ENCODE data around the gene ANKRD44. TPM values are rescaled to one million over a fixed set of nuclear protein-coding genes. Genes with fewer than 3 reads are reported as not detected.

Gene ANKRD44
- total RNA-seq, 1 donor from 2014 or later: 8.1 TPM

GRCh38 chr2:196980473-196980872 lies 330.1 kb downstream of the ANKRD44 start:
- Mint-ChIP-seq H3K27me3 (ENCODE audit: unreplicated experiment) (no peaks in the 10 kb centered on the region), H3K4me3 (ENCODE audit: unreplicated experiment) (no peak overlapping the region), H3K4me1 (ENCODE audit: unreplicated experiment) (no peaks in the 10 kb centered on the region), H3K9me3 (ENCODE audit: unreplicated experiment) (no peaks in the 10 kb centered on the region), H3K27ac (ENCODE audit: unreplicated experiment) (no peak overlapping the region), H3K36me3 (ENCODE audit: low read depth, unreplicated experiment) (no peaks in the 10 kb centered on the region)
- TF ChIP-seq CTCF (IDR thresholded peaks at IDR 0.05; ENCODE audit: unreplicated experiment): no peak
- DNase-seq (ENCODE audit: low spot score): no peak

GRCh38 chr2:196980001-196980400 lies 330.6 kb downstream of the ANKRD44 start:
- H3K27me3 Mint-ChIP-seq (ENCODE audit: unreplicated experiment): no peaks in the 10 kb centered on the region
- H3K4me3 Mint-ChIP-seq (ENCODE audit: unreplicated experiment): no peak overlapping the region
- H3K36me3 Mint-ChIP-seq (ENCODE audit: low read depth, unreplicated experiment): no peaks in the 10 kb centered on the region
- TF ChIP-seq CTCF (IDR thresholded peaks at IDR 0.05; ENCODE audit: unreplicated experiment): no peak
- H3K4me1 Mint-ChIP-seq (ENCODE audit: unreplicated experiment): no peaks in the 10 kb centered on the region
- H3K27ac Mint-ChIP-seq (ENCODE audit: unreplicated experiment): no peak overlapping the region
- no peaks in the 10 kb centered on the region for H3K9me3 Mint-ChIP-seq (ENCODE audit: unreplicated experiment)
- DNase-seq (ENCODE audit: low spot score): no peak

GRCh38 chr2:196977507-196977906 lies 333.1 kb downstream of the ANKRD44 start:
- H3K36me3 Mint-ChIP-seq (ENCODE audit: low read depth, unreplicated experiment): no peaks in the 10 kb centered on the region
- DNase-seq (ENCODE audit: low spot score): no peak
- H3K4me1 Mint-ChIP-seq (ENCODE audit: unreplicated experiment): no peaks in the 10 kb centered on the region
- H3K27me3 Mint-ChIP-seq (ENCODE audit: unreplicated experiment): no peaks in the 10 kb centered on the region
- H3K4me3 Mint-ChIP-seq (ENCODE audit: unreplicated experiment): no peak overlapping the region
- no peaks in the 10 kb centered on the region for H3K9me3 Mint-ChIP-seq (ENCODE audit: unreplicated experiment)
- no peak overlapping the region for H3K27ac Mint-ChIP-seq (ENCODE audit: unreplicated experiment)
- no peak for TF ChIP-seq CTCF (IDR thresholded peaks at IDR 0.05; ENCODE audit: unreplicated experiment)

GRCh38 chr2:196974970-196975369 lies 335.6 kb downstream of the ANKRD44 start:
- H3K4me3 Mint-ChIP-seq (ENCODE audit: unreplicated experiment): no peak overlapping the region
- no peaks in the 10 kb centered on the region for H3K9me3 Mint-ChIP-seq (ENCODE audit: unreplicated experiment)
- DNase-seq (ENCODE audit: low spot score): no peak
- H3K4me1 Mint-ChIP-seq (ENCODE audit: unreplicated experiment): no peaks in the 10 kb centered on the region
- no peaks in the 10 kb centered on the region for H3K27me3 Mint-ChIP-seq (ENCODE audit: unreplicated experiment)
- H3K27ac Mint-ChIP-seq (ENCODE audit: unreplicated experiment): no peak overlapping the region
- no peak for TF ChIP-seq CTCF (IDR thresholded peaks at IDR 0.05; ENCODE audit: unreplicated experiment)
- H3K36me3 Mint-ChIP-seq (ENCODE audit: low read depth, unreplicated experiment): no peaks in the 10 kb centered on the region

- H3K4me3 Mint-ChIP-seq (ENCODE audit: unreplicated experiment): no peak overlapping the region
- no peaks in the 10 kb centered on the region for H3K27me3 Mint-ChIP-seq (ENCODE audit: unreplicated experiment)
- TF ChIP-seq CTCF (IDR thresholded peaks at IDR 0.05; ENCODE audit: unreplicated experiment): no peak
- no peak overlapping the region for H3K27ac Mint-ChIP-seq (ENCODE audit: unreplicated experiment)
- DNase-seq (ENCODE audit: low spot score): no peak
- H3K36me3 Mint-ChIP-seq (ENCODE audit: low read depth, unreplicated experiment): no peaks in the 10 kb centered on the region
- no peaks in the 10 kb centered on the region for H3K9me3 Mint-ChIP-seq (ENCODE audit: unreplicated experiment)
- peaks cover 5% of the 10 kb centered on the region for H3K4me1 Mint-ChIP-seq (ENCODE audit: unreplicated experiment)
These were observed 338.9 kb downstream of the ANKRD44 start for GRCh38 chr2:196971574-196972279.
